ENCODE results near the gene SOX5.

SOX5 gene

GRCh38 chr12:23581913-23582312 lies 367.6 kb downstream of the SOX5 start:
- DNase-seq: no peak

DNA sequence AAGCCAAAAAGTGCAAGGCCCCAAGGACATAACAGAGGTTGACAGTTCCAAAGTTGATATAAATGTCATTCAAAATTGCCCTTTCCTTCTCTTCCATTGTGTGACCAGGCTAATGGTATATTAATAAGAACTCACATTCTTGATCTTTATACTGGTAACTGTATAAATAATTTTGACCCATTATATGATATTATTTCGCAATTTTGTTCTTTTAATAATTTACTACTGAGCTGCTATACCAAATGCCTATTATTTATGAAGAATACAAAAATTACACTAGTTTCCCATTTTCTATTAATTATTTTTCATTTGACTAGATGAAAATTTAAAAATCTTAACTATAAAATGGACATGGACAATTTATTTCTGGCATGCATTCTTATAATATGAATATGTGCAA lies 370.2 kb downstream of the SOX5 start:
- no peak for DNase-seq

- no peak for DNase-seq
These were observed 373.1 kb downstream of the SOX5 start for GRCh38 chr12:23576372-23576771.

GRCh38 chr12:23569356-23569755 lies 380.1 kb downstream of the SOX5 start:
- no peak for DNase-seq

GRCh38 chr12:23566133-23566532 lies 383.3 kb downstream of the SOX5 start:
- DNase-seq: no peak

DNA sequence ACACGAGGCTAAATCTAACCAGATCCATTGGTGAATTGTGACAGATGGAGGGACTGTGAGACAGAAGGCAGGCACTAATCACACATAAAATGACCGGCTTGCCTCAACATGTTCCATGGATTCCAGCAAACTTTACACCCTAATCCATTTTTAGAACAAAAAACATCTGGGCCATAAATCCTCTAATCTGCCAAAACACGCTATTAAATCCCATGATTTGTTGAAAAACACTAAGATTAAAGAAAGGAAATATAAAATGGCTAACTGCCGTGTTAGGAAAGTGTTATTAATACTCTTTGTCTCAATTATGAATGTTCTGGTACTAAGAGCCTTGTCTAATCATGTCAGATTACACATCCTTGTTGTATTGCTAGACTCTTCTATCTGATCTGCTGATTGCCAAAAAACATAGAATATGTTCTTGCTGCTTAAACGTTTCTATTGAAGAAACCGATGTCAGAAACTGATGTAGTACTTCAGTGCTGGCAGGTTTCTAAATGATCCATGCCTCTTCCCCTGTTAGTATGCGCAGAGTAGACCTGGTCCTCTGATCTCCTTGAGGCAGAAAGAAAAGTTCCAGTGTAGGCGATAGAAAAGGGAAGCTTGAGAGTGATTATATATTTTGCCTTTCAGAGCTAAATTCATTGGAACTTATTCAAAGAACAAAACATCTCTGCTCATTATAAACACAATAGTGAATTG lies 384.9 kb downstream of the SOX5 start:
- DNase-seq: no peak

DNA sequence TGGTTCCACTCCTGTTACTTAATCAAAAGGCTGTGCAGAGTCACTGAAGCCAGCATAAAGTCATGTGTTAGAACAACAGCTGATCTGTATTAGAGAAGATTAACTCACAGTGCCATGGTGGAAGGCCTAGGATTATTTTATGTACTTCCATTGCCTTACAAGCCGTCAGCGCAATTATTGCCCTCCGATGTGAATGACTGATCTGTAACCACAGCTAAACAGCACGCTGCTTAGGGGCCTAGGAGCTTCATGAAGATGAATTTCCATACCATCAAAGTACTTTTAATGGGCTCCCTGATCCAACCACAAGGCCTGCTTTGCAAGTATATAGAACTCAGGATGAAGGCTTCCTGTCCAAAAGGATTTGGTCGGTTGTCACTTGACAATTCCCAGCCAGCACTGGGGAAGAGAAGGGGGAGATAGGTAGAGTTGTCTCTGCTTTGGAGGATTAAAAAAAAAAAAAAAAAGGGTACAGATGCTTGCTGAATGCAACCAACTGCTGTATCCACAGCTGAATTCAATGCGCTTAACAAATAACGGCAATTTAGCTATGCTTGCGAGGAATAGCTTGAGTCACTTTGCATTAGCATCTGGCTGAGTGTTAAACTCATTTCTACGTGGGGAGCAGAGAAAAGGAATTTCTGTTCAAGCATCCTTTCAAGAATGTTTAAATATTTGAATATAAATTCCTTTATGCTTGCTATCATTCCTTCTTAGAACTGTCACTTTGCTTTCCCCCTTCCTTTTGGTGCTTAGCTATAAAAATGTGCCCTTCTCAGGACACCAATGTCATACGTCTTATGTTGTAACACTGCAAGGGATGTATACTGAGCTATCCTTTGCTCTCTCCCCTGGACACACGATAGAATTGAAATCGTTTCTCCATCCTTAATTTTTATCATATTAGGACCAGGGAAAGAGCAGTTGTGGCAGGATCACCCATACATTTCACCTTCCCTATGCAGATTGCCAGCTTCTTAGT lies 387.8 kb downstream of the SOX5 start:
- DNase-seq: no peak

DNA sequence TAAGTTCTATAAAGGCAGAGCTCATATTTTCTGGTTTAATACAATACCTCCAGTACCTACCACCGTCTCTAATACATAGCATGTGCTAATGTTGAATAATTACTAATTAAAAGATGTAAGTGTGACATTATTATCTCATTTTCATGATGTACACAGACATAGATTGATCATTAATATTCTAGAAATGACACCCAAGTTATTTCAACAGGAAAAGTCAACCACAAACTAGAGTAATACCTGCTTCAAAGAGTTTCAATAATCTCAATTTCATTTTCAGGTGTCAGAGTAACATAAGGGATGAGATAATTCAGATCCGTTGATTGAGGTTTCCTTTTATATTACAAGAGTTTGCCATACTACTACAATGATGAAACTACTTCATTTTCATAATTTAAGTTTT lies 388.9 kb downstream of the SOX5 start:
- DNase-seq: no peak

DNA sequence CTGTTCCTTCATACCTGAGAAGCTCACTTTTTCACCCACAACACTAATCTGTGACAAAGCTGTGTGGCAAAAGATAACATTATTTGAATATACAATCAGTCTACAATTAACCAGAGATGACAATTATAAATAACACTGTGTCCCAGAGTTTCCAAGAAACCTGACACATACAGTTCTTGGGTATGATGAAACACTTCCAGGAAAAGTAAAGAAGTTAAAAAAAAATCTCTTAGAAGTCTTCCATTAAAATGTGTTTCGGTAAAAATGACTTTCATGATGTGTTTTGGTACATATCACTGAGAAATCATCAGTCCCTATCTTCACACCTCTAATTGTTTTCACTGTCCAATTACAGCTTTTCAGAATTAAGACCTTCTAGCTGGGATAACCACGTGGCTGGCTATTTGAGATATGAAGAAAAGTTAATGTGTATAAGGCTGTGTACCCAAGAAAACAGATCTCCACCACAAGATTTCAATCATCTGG lies 390.2 kb downstream of the SOX5 start:
- DNase-seq: no peak

- no peak for DNase-seq
These were observed 392.8 kb downstream of the SOX5 start for GRCh38 chr12:23556661-23557060.

- DNase-seq: no peak
These were observed 393.7 kb downstream of the SOX5 start for GRCh38 chr12:23555825-23556207.

DNA sequence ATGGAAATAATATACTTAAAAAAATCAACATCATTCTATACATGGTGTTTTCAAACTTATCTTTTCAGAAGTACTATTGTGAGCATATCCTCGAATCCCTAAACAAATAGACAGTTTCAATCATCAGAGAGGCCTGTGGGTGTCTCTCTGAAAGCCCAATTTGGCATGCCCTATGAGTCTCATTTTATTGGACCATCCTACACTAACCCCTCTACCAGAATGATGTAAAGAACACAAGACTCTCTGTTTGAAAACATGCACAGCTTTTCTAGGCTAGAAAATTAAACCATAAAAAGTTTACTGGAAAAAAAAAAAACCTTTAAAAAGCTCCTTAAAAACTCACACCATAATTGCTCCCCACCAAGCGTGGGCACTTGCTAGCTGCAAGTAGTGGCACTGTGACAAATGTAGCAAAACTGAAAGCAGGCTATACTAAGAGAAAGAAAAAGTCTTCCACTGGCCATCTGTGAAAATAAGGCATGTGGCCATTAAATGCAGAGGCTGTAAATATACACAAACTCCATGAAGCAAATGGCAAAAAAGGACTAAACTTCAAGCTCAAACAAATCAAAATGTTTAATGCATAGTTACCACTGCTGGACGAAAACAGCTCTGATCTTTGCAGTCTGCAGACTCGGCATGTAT lies 394.2 kb downstream of the SOX5 start:
- DNase-seq: no peak

DNA sequence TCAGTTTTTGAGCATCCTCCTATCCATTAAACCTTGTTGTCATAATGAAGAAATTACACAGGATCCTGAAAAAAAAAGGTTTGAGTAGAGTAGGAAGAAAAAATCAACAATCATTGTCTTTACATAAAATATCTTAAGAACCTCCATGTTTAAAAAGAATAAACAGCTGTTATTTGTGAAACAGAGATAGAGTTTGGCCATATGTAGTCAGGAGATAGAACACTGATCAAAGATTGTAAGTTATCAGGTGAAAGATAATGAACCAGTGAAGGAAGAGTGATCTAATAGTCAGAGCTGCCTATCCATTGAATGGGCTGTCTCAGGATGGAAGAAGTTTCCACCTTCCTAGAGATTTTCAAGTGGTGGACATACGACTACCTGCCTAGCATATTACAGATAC lies 397.1 kb downstream of the SOX5 start:
- DNase-seq: no peak

DNA sequence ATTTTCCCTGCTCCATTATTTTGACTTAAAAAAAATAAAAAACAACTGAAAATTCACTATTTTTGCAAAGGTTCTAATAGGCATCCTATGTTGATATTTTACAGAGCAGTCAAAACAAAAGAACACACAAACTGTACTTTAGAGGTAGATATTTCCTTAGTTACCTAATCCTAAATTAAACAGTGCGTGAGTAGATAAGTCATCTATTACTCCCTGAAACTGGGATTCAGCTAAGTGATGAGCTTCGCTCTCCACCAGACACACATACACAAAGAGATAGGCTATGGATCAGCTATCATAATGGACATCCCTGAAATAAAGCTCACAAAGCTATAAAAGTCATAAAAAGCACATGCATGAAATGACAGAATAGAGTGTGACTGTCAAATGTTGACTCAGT lies 398.7 kb downstream of the SOX5 start:
- DNase-seq: no peak

GRCh38 chr12:23548742-23549141 lies 400.7 kb downstream of the SOX5 start:
- no peak for DNase-seq

DNA sequence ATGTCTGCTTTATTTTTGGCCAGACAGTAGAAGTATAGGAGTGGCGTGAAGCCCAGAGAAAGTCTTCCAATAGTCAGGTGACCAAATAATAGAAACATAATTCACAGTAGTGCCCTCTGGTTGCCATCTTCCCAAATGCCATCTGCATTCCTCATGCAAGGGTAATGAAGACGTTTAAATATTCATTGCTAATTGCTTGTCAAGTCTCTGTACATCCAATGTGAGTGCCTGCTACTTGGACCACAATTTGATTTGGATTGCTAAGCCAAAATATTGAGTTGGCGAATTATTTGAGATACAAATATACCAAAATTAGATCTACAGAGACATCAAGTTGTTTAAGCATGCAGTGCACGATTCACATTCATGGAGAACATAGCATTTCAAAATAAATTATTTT lies 402.7 kb downstream of the SOX5 start:
- no peak for DNase-seq

- no peak for DNase-seq
These were observed 405.7 kb downstream of the SOX5 start for GRCh38 chr12:23543767-23544166.

DNA sequence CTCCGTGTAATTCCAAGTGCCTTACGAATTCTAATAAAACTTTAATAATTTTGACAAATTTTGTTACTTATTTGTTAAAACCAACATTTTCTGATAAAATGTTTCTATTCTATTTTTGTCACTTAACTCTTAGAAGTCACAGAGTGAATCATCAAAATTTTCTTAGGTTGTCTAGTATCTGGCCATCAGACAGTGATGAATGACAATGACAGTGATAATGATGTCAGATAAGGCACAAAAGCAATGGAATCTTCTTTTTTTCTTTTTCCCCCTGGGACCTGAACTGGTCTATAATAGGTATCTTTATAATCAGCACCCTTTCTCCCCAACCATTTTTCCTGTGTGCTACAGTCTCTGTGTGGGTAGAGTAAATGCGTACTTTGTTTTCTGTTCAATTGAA lies 407.3 kb downstream of the SOX5 start:
- no peak for DNase-seq

GRCh38 chr12:23540572-23540971 lies 408.9 kb downstream of the SOX5 start:
- no peak for DNase-seq

- no peak for DNase-seq
These were observed 413.2 kb downstream of the SOX5 start for GRCh38 chr12:23536293-23536692.

- DNase-seq: no peak
These were observed 414.0 kb downstream of the SOX5 start for GRCh38 chr12:23535441-23535840.

DNA sequence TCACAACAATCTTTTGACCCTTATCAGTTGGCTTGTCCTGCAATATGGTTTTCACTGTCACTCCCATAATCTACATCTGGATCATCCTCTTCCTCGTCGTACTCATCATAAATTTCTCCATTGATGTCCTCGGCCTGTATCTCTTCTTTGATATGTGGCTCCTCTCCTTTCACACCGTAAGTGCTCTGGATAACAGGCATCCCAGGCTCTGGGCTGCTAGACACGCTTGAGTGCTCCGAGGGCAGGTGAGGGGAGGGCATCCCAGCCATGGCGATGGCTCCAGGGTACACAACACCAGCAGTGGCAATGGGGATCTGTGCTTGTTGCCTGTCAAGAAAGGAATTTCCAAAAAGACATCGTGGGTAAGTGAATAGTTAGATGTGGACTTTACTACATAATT lies 415.3 kb downstream of the SOX5 start:
- no peak for DNase-seq

- no peak for DNase-seq
These were observed 415.8 kb downstream of the SOX5 start for GRCh38 chr12:23533699-23534098.

- no peak for DNase-seq
These were observed 416.2 kb downstream of the SOX5 start for GRCh38 chr12:23533265-23533664.

Measured in activated naive CD4-positive, alpha-beta T cell treated with anti-CD3 and anti-CD28 coated beads, Interleukin-2, amount 50 U/mL, for 16 hours (primary cell).